Esophagus squamous epithelium (tissue), 4 donors: ENCODE measurements around the gene AKR1C2.

Source experiments
- POLR2A ChIP-seq, 4 donors: fragments of 450-650 bp; IDR thresholded peaks; one replicate each; pipeline ENCODE4 v1.6.1; 2017; ENCODE audit warnings: antibody characterized with exemption in 4 of 4, mild to moderate bottlenecking in 4 of 4, moderate library complexity in 3 of 4
- TF ChIP-seq, protein P1 (sequence below), 6 experiments: fragments of 450-650 bp in 4 of 6; fragments of 200-600 bp in 2 of 6; sonication (generic) in 2 of 6; IDR thresholded peaks; one replicate each; pipeline ENCODE4 v1.5.1; 2016 to 2019; ENCODE audit warnings: antibody characterized with exemption in 6 of 6, mild to moderate bottlenecking in 4 of 6, moderate library complexity in 4 of 6

DNA sequence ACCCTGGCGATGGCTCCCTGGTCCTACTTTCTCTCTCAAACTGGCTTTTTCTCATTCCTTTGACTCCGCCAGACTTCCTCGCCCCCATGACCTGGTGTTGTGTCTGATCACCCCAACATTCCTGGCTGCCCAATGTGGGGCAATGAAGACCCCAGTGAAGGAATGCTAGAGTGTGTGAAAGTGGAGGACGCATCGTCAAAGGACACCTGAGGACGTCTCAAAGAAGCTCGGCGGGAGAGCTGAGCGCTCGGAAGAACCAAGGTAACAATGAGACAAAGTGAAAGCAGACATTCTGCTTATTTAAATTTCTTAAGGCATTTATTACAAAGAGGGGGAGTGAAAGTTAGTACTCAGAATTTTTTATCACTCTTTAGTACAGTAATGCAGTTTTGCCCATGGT is 31.7 kb upstream of the AKR1C2 start:
- TF ChIP-seq, protein P1, sequence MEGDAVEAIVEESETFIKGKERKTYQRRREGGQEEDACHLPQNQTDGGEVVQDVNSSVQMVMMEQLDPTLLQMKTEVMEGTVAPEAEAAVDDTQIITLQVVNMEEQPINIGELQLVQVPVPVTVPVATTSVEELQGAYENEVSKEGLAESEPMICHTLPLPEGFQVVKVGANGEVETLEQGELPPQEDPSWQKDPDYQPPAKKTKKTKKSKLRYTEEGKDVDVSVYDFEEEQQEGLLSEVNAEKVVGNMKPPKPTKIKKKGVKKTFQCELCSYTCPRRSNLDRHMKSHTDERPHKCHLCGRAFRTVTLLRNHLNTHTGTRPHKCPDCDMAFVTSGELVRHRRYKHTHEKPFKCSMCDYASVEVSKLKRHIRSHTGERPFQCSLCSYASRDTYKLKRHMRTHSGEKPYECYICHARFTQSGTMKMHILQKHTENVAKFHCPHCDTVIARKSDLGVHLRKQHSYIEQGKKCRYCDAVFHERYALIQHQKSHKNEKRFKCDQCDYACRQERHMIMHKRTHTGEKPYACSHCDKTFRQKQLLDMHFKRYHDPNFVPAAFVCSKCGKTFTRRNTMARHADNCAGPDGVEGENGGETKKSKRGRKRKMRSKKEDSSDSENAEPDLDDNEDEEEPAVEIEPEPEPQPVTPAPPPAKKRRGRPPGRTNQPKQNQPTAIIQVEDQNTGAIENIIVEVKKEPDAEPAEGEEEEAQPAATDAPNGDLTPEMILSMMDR (IDR thresholded peaks at IDR 0.05): no peak
- no peak for TF ChIP-seq POLR2A (IDR thresholded peaks at IDR 0.05)
